Pancreas (tissue), 10 donors: Measurements from ENCODE around the gene HK1. TPM values are rescaled to one million over a fixed set of nuclear protein-coding genes. Genes with fewer than 3 reads are reported as not detected.
A peak's percentile ranks its signal among the peaks of the same experiment; 100 is the strongest.

Experiments used
- ATAC-seq, 4 donors: fragments of 200-7000 bp; cut with Tn5 transposase; one replicate each; pipeline versions ENCODE4 v1.8.0 to v1.9.1; 2020; ENCODE audit warnings: mild to moderate bottlenecking in 4 of 4, moderate library complexity in 4 of 4
- DNase-seq, 6 donors: peaks; one replicate each; pipeline ENCODE4 v3.0.0-alpha.2; 2020
- FAIRE-seq: peaks from 2 replicates; lab custom pipeline; 2012; peaks lifted over from hg19 to GRCh38; lab: Jason Lieb, UNC
- H3K27ac ChIP-seq, 4 donors: fragments of 200-600 bp; sonication (generic); 1 replicate in 3 of 4; 2 replicates in 1 of 4; pipeline versions ENCODE4 v1.5.0 to v1.8.0; 2020
- H3K27me3 ChIP-seq, 4 donors: fragments of 200-600 bp; one replicate each; pipeline ENCODE4 v1.8.0; 2021
- H3K36me3 ChIP-seq, 3 donors: fragments of 200-600 bp; sonication (generic) in 1 of 3; one replicate each; pipeline versions ENCODE4 v1.5.0 to v1.8.0; 2020 to 2021
- H3K4me1 ChIP-seq, 3 donors: fragments of 200-600 bp; one replicate each; pipeline ENCODE4 v1.8.0; 2021
- H3K4me3 ChIP-seq, 4 donors: fragments of 200-600 bp; sonication (generic) in 2 of 4; one replicate each; pipeline versions ENCODE4 v1.5.0 to v1.8.0; 2020 to 2021
- H3K9me3 ChIP-seq, 4 donors: fragments of 200-600 bp; one replicate each; pipeline ENCODE4 v1.8.0; 2021
- whole genome bisulfite sequencing, 2 donors: extraction: QIAGEN DNeasy Blood & Tissue Kit; methylation state at CpG; one replicate each; pipeline ENCODE4 v1.1.7; 2013; 5-methylcytosine and 5-hydroxymethylcytosine counted together
- intact Hi-C, 3 donors: fragments of 100-400 bp; cut with DNase I; formaldehyde crosslinking; loops; one replicate each; pipeline versions ENCODE4 v1.11.1 to v1.14.2; 2022
- polyA plus RNA-seq, 2 donors: library from polyadenylated mRNA; stranded (reverse); fragments of 200-250 nt; gene quantifications; one replicate each; pipeline ENCODE4 v1.2.3, GENCODE V29; 2013
- total RNA-seq, 6 donors: library from RNA; stranded (reverse); fragmentation: NEBNext Ultra II Directional in 4 of 6; extraction: Animal tissue kit (Norgen Biotek cat#: 25700) in 4 of 6; gene quantifications; one replicate each; pipeline versions ENCODE4 v1.2.1 to v1.2.4, GENCODE V29; 2021 to 2023
- TF ChIP-seq, protein P1 (sequence below), 4 donors: fragments of 200-600 bp; sonication (generic) in 3 of 4; IDR thresholded peaks; one replicate each; pipeline versions ENCODE4 v1.5.0 to v1.8.0; 2021; ENCODE audit warnings: antibody characterized with exemption in 4 of 4
- donor health status: healthy with polysubstance abuse.
- donor health status: DM: no; HTN: no; CAD: no; lungs with moderate emphysema.
- donor health status: DM: no; HTN: no; CAD: no.
- donor health status: control.
- donor health status: control.
- donor health status: Bipolar disorder and iron deficiency.
- donor health status: DM: yes; HTN: yes; CAD: no.
- donor health status: DM: no; HTN: no; CAD: no.
- donor health status: DM: no; HTN: no; CAD: no.
- donor health status: DM: yes; HTN: yes; CAD: no.

The HK1 gene
- total and polyA plus RNA-seq, 8 donors, result 6.7 to 18.1 (median 8.6) TPM

DNA sequence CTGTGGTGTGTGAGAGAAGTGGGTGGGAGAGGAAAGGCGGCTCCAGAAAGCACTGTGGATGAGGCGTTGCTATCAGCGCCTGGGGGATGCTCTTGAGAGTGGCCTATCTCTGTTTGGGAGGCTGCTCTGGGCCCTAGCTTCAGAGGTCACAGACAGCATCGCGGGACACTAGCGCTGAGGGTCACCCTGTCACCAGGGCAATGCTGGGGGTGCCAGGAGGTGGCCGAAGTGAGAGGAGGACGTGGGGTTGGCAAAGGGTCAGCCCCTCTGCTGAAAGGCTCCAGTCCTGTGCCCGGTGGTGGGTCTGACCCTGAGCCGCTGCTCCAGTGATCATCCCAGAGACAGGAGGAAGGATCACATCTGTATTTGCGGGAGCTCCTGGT lies 141.4 kb downstream of the HK1 start:
- Histone ChIP-seq H3K9me3 (no peaks in the 10 kb centered on the region), H3K36me3 (no peaks in the 10 kb centered on the region), H3K4me1 (peaks cover 0 to 4% (median 0%) of the 10 kb centered on the region in 3 donors), H3K27ac (no peak overlapping the region), H3K4me3 (no peak overlapping the region), H3K27me3 (no peaks in the 10 kb centered on the region)
- DNase-seq (no peak), FAIRE-seq (no peak), ATAC-seq (no peak)
- WGBS, 2 donors, result 66 to 82% methylated on average over 11 of the region's 11 CpGs
- intact Hi-C loops, result loop anchor here (5.0 to 10.0 kb wide), 3 partner anchors 213 to 225 kb away; partner anchors contain the start of gene FAM241B (in 2 of the 3)
- TF ChIP-seq, protein P1, sequence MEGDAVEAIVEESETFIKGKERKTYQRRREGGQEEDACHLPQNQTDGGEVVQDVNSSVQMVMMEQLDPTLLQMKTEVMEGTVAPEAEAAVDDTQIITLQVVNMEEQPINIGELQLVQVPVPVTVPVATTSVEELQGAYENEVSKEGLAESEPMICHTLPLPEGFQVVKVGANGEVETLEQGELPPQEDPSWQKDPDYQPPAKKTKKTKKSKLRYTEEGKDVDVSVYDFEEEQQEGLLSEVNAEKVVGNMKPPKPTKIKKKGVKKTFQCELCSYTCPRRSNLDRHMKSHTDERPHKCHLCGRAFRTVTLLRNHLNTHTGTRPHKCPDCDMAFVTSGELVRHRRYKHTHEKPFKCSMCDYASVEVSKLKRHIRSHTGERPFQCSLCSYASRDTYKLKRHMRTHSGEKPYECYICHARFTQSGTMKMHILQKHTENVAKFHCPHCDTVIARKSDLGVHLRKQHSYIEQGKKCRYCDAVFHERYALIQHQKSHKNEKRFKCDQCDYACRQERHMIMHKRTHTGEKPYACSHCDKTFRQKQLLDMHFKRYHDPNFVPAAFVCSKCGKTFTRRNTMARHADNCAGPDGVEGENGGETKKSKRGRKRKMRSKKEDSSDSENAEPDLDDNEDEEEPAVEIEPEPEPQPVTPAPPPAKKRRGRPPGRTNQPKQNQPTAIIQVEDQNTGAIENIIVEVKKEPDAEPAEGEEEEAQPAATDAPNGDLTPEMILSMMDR (IDR thresholded peaks at IDR 0.05), result no peak

DNA sequence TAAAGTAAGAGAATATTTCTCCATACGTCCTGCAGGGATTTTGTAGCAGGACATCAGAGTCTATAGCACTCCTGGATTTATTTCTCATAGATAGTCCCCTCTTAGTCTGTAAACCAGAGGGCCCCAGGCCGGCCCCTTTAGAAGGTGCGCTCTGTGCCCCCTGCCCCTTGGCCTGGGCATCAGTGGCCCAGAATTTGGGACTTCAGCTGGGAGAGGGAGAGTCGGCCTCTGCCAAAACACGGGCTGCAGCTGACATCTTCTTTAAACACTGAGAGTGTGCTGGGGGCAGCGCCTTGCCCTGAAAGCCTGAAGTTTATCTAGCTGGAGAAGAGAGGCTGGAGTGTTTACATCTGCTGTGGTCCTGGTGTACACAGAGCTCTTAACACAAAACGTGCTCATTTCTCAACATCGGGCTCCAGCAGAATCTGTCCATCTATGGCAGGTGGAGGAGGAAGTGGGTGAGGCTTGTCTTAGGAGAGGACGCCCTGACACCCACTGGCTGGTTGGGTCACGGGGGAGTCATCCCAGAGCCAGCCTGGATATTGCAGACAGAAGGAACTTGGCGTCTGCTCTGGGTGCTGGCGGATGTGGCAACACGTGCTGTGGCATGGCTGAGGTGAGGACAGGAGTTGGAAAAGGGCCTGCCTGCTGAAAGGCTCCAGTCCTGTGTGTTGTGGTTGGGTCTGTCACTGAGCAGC lies 143.5 kb downstream of the HK1 start:
- Histone ChIP-seq H3K4me1 (peaks cover 0 to 6% (median 4%) of the 10 kb centered on the region in 3 donors), H3K27ac (no peak overlapping the region), H3K9me3 (no peaks in the 10 kb centered on the region), H3K36me3 (no peaks in the 10 kb centered on the region), H3K27me3 (no peaks in the 10 kb centered on the region), H3K4me3 (no peak overlapping the region)
- DNase-seq (no peak), ATAC-seq (peak in 1 of 4 donors; percentile 8), FAIRE-seq (no peak)
- intact Hi-C loops, result loop anchor here in 1 of 3 donors (10.0 kb wide), 1 partner anchor 223 kb away; no protein-coding TSS in a partner anchor
- TF ChIP-seq, protein P1 (IDR thresholded peaks at IDR 0.05), result no peak
- 62 to 70% methylated on average over 13 of the region's 13 CpGs for WGBS, 2 donors

DNA sequence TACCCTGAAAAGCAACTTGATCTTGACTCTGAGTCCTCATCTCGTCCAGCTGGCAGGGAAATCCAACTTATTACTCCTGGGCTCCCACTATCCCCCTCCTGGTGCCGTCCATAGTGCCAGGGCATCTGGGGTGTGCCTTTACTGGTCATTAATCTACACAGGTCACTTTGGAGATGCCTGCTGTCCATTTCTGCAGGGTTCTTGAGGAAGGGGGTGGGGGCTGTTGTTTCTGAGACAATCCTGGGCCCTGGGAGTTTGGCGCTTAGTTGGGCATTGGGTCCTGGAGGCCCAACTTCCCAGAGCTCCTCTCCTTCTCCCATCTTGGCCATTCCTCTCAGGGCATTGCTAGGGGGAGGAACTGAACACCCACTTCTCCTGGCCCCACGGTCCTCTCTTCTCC lies 144.4 kb downstream of the HK1 start:
- Histone ChIP-seq H3K4me1 (peaks cover 0 to 6% (median 4%) of the 10 kb centered on the region in 3 donors), H3K27ac (no peak overlapping the region), H3K36me3 (no peaks in the 10 kb centered on the region), H3K27me3 (no peaks in the 10 kb centered on the region), H3K9me3 (no peaks in the 10 kb centered on the region), H3K4me3 (no peak overlapping the region)
- intact Hi-C loops, result loop anchor here in 1 of 3 donors (10.0 kb wide), 1 partner anchor 222 kb away; no protein-coding TSS in a partner anchor
- FAIRE-seq (no peak), DNase-seq (peak in 1 of 6 donors; percentile 21), ATAC-seq (no peak)
- TF ChIP-seq, protein P1 (IDR thresholded peaks at IDR 0.05), result no peak
- WGBS, 2 donors, result 68 to 81% methylated on average over 4 of the region's 4 CpGs

DNA sequence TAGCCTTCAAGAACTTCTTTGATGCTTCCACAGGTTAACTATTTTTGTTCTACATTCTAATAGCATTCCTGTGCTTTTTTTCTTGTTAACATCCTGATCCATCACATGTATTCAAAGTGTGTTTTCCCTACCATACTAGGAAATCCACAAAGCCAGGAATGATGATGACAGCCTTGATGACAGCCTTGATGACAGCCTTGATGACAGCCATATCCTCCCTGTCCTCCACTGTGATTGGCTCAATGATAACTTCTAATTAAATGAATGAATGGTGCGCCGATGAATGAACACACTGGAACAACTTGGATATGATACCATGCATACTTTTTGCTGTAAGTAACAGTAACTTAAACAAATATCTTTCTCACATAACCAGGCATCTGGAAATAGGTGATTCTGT lies 146.7 kb downstream of the HK1 start:
- H3K4me1 ChIP-seq, result peaks cover 0 to 6% (median 4%) of the 10 kb centered on the region in 3 donors
- H3K4me3 ChIP-seq, result no peak overlapping the region
- DNase-seq (no peak), ATAC-seq (no peak), FAIRE-seq (no peak)
- TF ChIP-seq, protein P1 (IDR thresholded peaks at IDR 0.05), result no peak
- WGBS, 2 donors, result 96 to 99% methylated on average over 2 of the region's 2 CpGs
- no peaks in the 10 kb centered on the region for H3K36me3 ChIP-seq
- H3K27me3 ChIP-seq, result no peaks in the 10 kb centered on the region
- H3K9me3 ChIP-seq, result no peaks in the 10 kb centered on the region
- intact Hi-C loops, result loop anchor here in 2 of 3 donors (5.0 to 10.0 kb wide), 2 partner anchors 82 to 220 kb away; no protein-coding TSS in a partner anchor
- H3K27ac ChIP-seq, result peak overlapping the region in 2 of 4 donors; percentile 53 to 65
